PFSK-1 (cell line): Measurements from ENCODE around the gene SYNGAP1.

Experiments
- POLR2AphosphoS5 ChIP-seq: IDR thresholded peaks from 2 replicates; pipeline ENCODE4 v1.6.1; 2012; ENCODE audit warnings: low read depth, mild to moderate bottlenecking, control low read depth, low read length, moderate library complexity
- SIN3A ChIP-seq: IDR thresholded peaks from 2 replicates; pipeline ENCODE4 v1.6.1; 2012; ENCODE audit warnings: mild to moderate bottlenecking, low read length, moderate library complexity, borderline replicate concordance; ENCODE audit not compliant: insufficient read depth

- TF ChIP-seq POLR2AphosphoS5 (no peak), SIN3A (no peak)
Measured at GRCh38 chr6:33443025-33443424, 23.2 kb downstream of the SYNGAP1 start.
